GM19372 (cell line): ENCODE measurements around the gene TOP2A.

ENCODE experiments used
- ATAC-seq: cut with Tn5 transposase; IDR thresholded peaks from one replicate; pipeline ENCODE4 v1.9.1; 2021; ENCODE audit warnings: mild to moderate bottlenecking, low read depth, moderate library complexity; ENCODE audit not compliant: unreplicated experiment

TOP2A gene

DNA sequence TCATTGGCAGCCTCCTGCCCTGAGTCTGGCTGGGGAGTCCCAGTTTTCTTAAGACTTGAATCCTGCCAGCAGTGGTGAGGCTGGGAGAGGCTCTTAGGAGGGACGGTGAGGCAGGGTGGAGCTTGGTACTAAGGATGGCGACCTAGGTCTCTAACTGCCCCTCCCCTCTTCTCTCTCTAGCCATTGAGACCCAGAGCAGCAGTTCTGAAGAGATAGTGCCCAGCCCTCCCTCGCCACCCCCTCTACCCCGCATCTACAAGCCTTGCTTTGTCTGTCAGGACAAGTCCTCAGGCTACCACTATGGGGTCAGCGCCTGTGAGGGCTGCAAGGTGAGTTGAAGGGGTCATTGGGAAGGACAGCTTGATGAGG is 69.6 kb downstream of the TOP2A start:
- ATAC-seq = no peak

DNA sequence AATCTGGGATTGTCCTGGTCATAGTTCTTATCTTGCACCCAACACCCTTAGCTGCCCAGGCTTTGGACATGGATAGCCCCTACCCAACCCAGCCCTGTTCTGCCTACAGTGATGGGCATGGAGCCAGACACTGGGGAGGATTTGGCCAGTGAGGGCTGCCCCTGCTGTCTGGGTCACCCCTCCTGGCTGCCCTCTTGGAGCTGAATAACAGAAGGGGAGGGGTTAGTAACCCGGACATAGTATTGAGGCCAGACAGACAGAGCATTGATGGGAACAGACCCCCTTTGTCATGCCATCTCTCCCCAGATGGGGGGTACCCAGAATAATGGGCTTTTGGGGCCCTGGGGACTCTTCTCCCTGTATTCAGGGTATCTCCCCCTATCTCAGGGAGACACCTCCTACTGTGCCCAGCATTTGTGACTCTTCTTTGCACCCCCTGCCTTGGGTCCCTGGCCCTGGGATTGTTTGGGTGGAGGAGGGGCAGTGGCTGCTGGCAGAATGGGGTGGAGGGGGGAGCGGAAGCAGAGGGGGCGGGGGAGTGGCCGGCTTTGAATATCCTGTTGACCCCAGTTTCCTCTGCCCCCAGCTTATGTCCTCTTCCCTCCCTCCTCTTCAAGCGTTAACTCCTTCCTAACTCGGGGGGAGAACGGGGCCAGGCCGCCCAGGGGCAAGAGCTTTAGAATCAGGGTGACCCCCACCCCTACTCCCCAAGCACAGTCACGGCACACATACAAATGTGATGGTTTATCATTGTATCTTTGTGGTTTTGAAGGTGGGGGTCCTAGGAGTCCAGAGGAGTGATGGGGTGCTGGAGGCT is 70.2 kb downstream of the TOP2A start:
- ATAC-seq = no peak

DNA sequence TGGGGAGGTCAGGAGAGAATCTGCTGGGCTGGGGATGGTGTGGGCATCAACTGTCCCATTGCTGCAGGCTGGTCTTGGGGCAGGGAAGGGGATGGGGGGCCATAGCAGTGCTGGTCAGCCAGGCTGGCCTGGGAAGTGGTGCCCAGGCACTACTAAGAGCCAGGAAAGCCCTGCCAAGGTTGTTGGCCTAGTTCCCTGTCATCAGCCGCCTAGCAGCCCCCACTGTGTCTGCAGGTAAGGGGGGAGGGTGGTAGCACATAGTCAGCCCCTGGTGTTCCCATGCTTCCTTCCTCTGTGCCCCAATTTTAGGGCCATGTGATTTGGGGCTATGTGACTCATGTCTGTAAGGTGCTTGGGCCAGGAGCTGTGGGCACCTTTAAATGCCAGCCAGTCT is 70.9 kb downstream of the TOP2A start:
- no peak for ATAC-seq

DNA sequence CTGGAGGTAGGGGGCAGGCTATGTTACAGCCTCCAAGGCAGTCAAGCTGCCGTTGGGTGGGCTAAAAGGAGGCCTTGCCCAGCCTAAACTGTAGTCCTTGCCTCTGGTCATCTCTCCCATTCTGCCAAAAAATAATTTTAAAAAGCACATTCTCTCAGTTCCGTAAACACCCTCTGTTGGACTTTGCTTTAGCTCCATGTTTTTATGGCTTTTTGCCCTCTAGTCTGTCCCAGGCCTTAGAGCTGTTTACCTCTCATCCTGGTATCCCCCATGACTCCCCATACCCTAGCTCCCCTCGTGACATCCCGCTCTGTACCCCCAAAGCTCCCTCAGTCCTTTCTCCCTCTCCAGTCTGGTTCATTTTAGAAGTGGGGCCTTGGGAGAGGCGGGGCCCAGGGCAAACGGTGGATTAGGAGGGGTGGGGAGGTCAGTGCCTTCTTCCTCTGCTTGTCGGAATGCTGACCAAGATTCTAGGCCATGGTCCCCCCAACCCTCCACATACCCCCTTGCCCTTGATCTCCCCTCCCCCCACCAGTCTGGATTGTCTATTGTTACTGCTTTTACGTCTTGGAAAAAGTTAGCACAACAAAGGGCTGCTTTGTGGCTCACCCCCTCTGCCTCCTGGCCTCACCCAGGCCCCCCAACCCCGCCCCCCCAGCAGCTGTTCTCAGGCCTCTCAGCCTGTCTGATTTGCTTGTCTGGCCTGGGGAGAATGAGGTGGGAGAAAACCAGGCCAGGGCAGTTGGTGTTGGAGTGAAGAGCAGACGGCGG is 71.5 kb downstream of the TOP2A start:
- ATAC-seq = no peak

DNA sequence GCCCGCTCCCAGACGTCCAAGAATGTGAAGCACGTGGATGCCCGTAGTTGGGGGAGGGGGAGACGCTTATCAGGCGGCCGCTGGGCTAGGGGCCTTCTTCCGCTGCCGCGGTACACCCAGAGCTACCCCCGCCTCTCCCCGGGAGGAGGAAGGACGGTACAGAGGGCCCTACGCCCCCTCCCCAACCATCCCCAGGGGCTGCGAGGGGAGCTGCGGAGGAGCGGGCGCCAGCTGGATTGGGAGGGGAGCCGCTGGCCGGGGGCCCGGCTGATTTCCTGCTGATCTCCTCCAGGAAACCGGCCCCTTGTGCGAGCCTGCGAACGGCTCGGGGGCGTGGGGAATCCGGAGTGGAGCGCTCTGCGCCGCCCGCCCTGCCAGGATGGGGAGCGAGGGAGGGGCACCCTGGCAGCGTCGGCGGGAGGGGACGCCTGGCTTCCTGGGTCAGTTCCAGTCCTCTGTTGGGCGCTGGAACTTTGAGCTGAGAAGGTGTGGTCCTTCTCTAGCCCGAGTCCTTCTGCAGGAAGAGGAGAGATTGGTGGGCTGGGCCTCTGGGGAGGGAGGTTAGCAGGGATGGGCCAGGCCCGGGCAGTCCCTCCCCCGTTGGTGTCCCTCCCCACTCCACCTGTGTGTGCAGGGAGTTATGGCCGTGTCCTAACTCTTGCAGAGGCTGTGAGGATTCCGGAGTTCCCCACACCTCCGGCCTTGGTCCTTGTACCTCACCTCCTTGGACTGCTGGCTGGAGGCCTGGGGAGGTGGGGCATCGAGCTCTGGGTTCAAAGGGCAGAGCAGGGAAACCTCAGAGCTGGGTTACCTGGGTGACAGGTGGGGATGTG is 72.3 kb downstream of the TOP2A start:
- ATAC-seq = no peak

DNA sequence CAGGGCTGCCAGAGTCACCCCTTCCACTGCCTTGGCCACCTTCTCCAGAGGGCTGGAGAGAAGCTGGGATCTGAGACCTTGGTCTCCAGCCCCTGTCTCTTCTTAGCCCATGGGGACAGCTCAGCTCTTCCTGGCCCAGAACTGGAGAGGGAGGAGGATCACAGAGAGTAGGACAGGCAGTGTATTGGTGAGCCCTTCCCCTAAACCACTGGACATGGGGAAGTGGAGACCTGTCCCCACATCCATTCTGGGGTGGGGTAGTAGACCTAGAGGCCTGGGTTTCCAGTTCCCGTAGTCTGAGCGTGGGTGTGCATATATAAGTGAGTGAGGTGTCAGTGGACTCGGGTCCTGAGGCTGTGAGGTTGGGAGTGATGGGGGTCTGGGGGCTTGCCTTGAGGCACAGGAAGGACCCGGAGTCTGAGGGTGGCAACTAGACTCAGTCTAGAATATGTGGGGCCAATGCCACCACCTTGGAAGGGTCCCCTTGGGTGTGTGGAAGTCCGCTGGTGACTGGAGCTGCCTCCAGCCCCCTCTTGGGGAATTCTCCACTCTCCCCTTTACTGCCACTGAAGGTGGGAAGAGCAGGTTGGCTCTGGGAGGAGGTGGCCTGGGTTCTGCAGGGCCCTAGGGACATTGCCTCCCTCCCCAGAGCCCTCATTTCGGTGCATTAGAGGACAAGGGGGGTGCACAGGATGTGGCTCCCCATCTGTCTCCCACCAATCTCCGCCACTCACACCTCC is 73.1 kb downstream of the TOP2A start:
- no peak for ATAC-seq

DNA sequence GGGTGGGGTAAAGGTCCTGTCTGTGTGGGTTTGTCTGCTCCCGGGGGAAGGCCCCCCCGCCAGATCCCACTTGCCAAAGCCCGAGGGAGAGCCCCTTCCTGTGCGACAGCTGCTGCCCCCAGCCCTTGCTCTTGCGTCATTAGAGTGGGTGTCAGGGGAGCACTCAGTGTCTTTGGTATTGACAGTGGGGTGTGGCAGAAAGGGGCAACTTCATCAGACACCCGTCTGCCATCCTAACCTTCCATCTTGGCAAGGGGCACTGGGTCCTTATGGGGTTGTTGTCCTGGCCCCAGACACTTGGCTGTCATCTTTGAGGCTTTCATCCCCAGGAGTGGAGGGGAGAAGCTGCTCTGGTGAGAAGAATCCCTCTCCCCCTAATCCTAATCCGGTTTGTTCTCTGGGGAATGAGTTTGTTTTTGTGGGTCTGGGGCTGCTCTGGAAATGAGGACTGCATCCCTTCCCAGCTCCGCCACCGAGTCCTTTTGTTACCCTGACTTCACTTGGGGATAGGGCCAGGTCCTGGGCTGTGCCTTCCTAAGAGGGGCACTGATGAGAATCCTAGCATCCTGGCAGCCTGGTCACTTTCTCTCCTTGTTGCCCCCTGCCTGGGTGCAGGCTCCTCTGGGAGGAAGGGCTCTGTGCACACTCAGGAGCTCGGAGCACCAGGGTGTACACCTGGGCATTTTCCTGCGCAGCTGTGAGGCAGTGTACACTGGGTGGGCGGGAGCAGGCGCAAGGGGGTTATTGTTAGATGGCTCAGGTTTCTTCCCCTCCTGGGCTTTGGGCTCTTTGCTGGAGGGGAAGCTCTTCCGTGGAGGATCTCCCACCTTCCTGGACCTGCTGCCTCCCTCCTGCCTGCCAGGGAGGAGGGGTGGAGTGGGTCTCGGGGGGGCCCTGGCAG is 74.2 kb downstream of the TOP2A start:
- no peak for ATAC-seq

DNA sequence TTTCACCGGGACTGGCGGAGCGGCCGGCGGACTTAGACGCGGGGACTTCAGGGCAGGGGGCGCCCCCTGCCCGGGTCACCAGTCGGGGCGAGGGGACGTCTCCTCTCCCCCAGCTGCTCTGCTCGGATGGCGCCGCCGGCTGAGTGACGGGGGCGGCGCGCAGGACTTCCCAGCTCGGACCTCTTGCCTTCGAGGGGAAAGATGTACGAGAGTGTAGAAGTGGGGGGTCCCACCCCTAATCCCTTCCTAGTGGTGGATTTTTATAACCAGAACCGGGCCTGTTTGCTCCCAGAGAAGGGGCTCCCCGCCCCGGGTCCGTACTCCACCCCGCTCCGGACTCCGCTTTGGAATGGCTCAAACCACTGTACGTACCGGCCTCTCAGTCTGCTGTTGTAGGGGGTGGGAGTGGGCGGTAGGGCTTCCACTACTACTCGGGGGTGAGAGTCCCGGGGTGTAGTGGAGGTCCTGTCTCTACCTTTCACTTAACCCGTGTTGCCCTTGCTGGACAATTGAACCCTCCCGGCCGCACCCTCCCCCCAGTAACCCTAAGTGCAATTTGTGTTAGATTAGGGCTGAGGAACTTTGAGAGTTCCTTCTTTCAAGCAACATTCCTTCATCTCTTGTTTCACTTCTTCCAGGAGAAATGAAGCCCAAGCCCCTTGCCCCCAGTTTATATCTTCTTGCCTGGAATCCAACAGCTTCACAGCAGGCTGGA is 75.0 kb downstream of the TOP2A start:
- no peak for ATAC-seq

DNA sequence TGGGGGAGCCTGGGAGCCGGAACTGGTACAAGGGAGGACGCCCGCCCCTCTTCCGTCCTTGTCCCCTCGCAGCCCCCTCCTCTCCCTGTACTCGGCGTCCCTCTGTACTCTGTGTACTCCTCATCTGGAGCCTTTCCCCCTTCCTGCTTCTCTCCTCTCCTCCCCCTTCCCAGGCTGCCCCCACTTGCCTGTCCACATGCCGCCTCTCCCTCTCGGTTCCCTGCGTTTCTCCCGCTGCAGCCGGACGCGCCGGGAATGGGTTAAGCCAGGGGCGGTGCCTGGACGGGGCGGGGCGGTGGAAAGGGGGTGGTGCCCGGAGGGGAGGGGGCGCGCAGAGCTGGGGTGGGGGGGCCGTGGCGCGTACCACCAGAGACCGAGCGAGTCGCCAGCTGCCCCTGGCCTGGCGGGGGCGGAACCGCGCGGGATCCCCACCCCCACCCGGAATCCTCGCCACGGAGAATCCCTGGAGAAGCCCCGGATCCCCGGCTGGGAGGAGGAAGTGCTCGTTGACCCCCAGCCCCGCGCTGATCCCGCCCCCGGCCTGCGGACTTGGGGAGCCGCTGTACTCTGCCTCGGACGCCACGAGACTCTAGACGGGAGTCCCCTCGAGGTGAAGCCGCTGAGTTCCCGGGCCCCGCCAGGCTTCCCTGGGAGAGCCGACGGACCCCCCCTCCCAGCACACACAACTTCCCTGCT is 75.7 kb downstream of the TOP2A start:
- no peak for ATAC-seq

DNA sequence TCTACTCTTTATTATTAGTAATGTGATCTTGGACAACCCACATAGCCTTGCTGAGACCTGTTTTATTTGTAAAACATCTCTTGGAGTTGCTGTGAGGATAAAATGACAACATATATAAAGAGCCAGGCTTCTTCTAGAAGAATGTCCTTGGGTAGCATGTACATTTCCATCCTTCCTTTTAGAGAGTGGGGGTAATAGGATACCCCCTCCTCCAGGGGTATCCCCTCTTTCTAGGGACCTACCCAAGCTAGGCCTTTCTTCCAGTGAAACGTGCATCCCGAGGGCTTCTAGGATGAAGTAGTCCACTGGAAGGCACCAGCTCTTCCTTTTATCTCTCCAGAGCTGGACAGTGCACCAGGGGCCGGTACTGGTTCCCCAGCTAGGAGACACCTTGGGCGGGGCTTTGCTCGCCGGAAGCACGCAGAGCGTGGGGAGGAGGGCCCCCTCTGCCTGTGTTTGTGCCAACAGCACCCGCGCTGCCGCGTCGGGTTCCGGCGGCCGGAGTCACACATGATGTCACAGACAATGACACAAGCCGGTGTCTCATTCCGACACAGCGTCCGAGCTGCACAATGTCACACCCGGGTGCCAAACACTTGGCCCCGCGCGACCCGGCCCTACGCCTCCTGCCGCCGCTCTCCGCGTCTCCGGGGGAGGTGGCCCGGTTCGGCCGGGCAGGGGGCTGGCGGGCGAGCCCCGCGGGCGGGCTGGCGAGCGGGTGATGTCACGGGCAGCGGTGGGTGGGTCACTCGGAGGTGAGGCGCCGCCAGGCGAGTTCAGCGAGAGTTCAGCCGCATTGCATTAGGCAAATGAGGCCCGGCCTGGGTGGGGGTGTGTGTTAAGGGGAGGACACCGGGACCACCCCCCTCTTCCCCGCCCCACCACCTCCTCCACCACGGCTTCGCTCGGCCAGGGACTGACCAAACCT is 76.6 kb downstream of the TOP2A start:
- ATAC-seq = peak; percentile 73

DNA sequence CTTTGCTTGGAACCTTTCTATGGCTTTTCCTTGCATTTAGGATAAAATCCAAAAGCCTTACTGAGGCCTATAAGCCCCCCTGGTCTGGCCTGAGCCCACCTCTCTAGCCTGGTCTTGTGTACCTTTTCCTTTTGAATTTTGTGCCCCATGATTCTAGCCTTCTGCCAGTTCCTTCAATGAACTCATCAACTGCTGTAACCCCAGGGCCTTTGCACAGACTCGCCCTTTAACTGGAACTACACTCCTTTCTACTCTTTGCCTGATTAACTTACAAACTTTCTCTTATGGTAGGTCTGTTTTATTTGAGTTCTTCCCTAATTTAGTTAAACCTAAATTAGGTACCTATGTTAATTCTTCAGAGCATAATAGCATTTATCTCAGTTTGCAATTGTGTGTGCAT is 77.4 kb downstream of the TOP2A start:
- no peak for ATAC-seq

DNA sequence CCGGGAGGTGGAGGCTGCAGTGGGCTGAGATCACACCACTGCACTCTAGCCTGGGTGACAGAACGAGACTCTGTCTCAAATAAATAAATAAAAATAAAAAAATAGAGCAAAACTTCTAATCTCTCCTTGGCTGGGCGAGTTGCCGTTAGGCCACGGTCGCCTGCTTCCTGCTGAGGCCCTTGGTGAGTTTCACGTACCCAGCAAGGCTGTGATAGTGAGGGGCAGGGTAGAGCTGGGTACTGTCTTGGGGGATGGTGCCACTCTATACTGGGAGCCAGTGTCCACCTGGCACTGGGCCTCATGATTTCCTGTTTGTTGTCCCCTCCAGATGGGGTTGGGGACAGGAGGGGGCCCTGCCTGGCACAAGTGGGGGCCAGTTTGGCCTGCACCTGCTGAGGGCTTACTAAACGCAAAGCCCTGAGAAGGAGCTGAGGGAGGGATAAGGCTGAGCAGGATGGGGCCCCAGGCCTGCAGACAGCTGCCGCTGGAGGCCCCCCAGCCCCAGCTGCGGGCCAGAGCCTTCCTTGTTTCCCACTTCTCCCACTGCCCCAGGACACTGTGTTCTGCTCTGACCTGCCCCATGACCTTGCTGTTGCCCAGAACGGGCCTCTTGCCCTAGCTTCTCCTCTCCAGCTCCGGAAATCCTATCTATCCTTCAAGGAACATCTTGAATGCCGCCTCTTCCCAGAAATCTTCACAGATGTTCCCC is 78.6 kb downstream of the TOP2A start:
- no peak for ATAC-seq
